PC-9 (cell line): ENCODE data around the gene ZMAT5. TPM values are rescaled to one million over a fixed set of nuclear protein-coding genes. Genes with fewer than 3 reads are reported as not detected.

Source experiments
- BruUV-seq: library from RNA; stranded (reverse); fragments of 400-500 nt; replicated peaks from 2 replicates; lab custom pipeline; 2021; lab: Mats Ljungman, UMichigan
- CTCF ChIA-PET: fragments of 300-600 bp; sonication (Branson Sonifier 250); formaldehyde crosslinking; loops from one replicate; lab custom pipeline; 2022; ENCODE audit warnings: antibody characterized with exemption; lab: Charles Lee
- POLR2A ChIA-PET: fragments of 300-600 bp; sonication (Branson Sonifier 250); formaldehyde crosslinking; loops from one replicate; lab custom pipeline; 2022; ENCODE audit warnings: antibody characterized with exemption; ENCODE audit not compliant: unreplicated experiment; lab: Charles Lee
- DNase-seq, 2 experiments: peaks; one replicate each; pipeline versions ENCODE4 v3.0.0 to v3.0.0-alpha.2; 2015 to 2022; ENCODE audit warnings: mixed read lengths in 1 of 2
- H2AFZ ChIP-seq: fragments of 200-600 bp; sonication (generic); 2 replicates; pipeline ENCODE4 v1.8.1; 2017; ENCODE audit warnings: antibody characterized with exemption
- H3F3A ChIP-seq: fragments of 200-600 bp; sonication (generic); 2 replicates; pipeline ENCODE4 v1.8.1; 2017; ENCODE audit warnings: antibody characterized with exemption, mild to moderate bottlenecking, low read depth; ENCODE audit not compliant: insufficient read depth
- H3K27ac ChIP-seq: fragments of 200-600 bp; sonication (generic); 2 replicates; pipeline ENCODE4 v1.6.1; 2016; ENCODE audit warnings: mixed run types
- H3K27me3 ChIP-seq: fragments of 200-600 bp; sonication (generic); 2 replicates; pipeline ENCODE4 v1.6.1; 2016; ENCODE audit warnings: low read depth, mixed run types; ENCODE audit not compliant: insufficient read depth
- H3K36me3 ChIP-seq: fragments of 200-600 bp; sonication (generic); 2 replicates; pipeline ENCODE4 v1.6.1; 2016; ENCODE audit warnings: low read depth, mixed run types
- H3K4me1 ChIP-seq: fragments of 200-600 bp; sonication (generic); replicated peaks from 2 replicates; pipeline ENCODE4 v1.6.1; 2016; ENCODE audit warnings: mixed run types; ENCODE audit not compliant: insufficient read depth
- H3K4me2 ChIP-seq: fragments of 200-600 bp; sonication (generic); 2 replicates; pipeline ENCODE4 v1.6.1; 2017; ENCODE audit warnings: mixed run types
- H3K4me3 ChIP-seq: fragments of 200-600 bp; sonication (generic); 2 replicates; pipeline ENCODE4 v1.6.1; 2016; ENCODE audit warnings: mixed run types
- H3K79me2 ChIP-seq: fragments of 200-600 bp; sonication (generic); 2 replicates; pipeline ENCODE4 v1.6.1; 2017; ENCODE audit warnings: low read depth, mixed run types
- H3K9me2 ChIP-seq: fragments of 200-600 bp; sonication (generic); 2 replicates; pipeline ENCODE4 v1.8.1; 2017; ENCODE audit warnings: mild to moderate bottlenecking; ENCODE audit not compliant: insufficient read depth
- H3K9me3 ChIP-seq: fragments of 200-600 bp; sonication (generic); 2 replicates; pipeline ENCODE4 v1.8.1; 2016; ENCODE audit warnings: low read depth; ENCODE audit not compliant: insufficient read depth
- H4K20me1 ChIP-seq: fragments of 200-600 bp; sonication (generic); 2 replicates; pipeline ENCODE4 v1.8.1; 2017; ENCODE audit not compliant: insufficient read depth
- EZH2 ChIP-seq: fragments of 200-600 bp; sonication (generic); IDR thresholded peaks from 2 replicates; pipeline ENCODE4 v1.8.0; 2017; ENCODE audit warnings: antibody characterized with exemption, low read depth
- intact Hi-C: fragments of 100-400 bp; cut with micrococcal nuclease; formaldehyde crosslinking; loops from one replicate; pipeline ENCODE4 v1.10.0; 2022; ENCODE audit not compliant: unreplicated experiment
- total RNA-seq: library from RNA; stranded (reverse); gene quantifications from 2 replicates; pipeline ENCODE4 v1.2.3, GENCODE V29; 2021
- TF ChIP-seq, protein P1 (sequence below): fragments of 200-600 bp; sonication (generic); conservative IDR thresholded peaks from 2 replicates; pipeline ENCODE4 v1.6.1; 2017; ENCODE audit warnings: mixed run types, antibody characterized with exemption, mild to moderate bottlenecking, moderate library complexity

ZMAT5 gene
- total RNA-seq, 1 experiment from 2014 or later, result 14.2 TPM

DNA sequence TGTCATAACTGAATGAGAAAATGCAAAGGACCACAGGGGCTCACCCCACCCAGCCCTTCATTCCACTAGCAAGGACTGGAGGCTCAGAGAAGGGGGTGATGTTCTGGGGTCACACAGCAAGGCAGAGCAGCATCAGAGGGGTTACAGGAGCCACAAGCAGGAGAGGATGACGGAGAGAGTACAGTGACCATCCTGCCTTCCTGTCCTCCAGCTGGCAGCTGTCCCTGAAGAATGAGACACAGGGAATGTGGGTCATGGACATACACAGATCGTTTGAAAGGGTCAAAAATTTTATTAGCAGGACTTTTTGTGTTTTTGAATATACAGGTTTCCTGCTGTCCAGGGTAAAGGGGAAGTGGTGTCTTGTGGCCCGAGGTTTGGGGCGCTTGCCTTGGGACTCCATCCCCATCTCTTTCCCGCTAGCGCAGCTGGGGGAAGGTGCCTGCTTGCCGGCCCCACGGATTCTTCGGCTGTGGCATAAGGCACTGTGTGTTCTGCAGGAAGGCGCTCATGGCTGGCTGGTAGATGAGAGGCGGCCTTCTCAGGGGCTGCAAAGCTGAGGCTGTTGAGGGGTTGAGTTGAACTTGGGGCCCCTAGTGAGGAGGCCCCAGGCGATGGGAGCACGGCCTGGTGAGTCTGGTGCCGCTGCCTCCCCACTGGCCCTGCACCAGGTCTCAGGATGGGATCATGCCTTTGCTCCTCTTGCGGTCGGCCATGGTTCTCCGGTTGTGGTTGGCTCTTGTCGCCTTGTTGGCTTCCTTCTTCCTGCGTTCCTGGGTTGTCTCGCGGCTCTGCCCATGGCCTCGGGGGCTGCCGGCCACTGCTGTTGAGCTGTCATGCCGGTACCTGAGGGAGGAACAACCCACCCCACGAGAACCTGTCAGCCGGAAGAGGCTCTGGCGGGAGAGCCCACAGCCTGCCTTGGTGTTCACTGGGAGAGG, 21.8 kb upstream of the ZMAT5 start:
- ChIA-PET POLR2A (no interaction called here), CTCF (no interaction called here)
- H4K20me1 ChIP-seq, result no peaks in the 10 kb centered on the region
- TF ChIP-seq, protein P1, sequence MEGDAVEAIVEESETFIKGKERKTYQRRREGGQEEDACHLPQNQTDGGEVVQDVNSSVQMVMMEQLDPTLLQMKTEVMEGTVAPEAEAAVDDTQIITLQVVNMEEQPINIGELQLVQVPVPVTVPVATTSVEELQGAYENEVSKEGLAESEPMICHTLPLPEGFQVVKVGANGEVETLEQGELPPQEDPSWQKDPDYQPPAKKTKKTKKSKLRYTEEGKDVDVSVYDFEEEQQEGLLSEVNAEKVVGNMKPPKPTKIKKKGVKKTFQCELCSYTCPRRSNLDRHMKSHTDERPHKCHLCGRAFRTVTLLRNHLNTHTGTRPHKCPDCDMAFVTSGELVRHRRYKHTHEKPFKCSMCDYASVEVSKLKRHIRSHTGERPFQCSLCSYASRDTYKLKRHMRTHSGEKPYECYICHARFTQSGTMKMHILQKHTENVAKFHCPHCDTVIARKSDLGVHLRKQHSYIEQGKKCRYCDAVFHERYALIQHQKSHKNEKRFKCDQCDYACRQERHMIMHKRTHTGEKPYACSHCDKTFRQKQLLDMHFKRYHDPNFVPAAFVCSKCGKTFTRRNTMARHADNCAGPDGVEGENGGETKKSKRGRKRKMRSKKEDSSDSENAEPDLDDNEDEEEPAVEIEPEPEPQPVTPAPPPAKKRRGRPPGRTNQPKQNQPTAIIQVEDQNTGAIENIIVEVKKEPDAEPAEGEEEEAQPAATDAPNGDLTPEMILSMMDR, result no peak
- TF ChIP-seq EZH2, result no peak
- no peak overlapping the region for H3K4me3 ChIP-seq
- H3K4me1 ChIP-seq, result peaks cover 32% of the 10 kb centered on the region
- H3K27me3 ChIP-seq, result no peaks in the 10 kb centered on the region
- no peaks in the 10 kb centered on the region for H3K9me3 ChIP-seq
- BruUV-seq, result no TSS peak
- no peak overlapping the region for H2AFZ ChIP-seq
- no peaks in the 10 kb centered on the region for H3K9me2 ChIP-seq
- peaks cover 32% of the 10 kb centered on the region for H3F3A ChIP-seq
- H3K79me2 ChIP-seq, result no peaks in the 10 kb centered on the region
- H3K4me2 ChIP-seq, result peak overlapping the region; percentile 58
- peak overlapping the region; percentile 77 for H3K27ac ChIP-seq
- peaks cover 21% of the 10 kb centered on the region; the same call in 1 of the 2 replicates for H3K36me3 ChIP-seq
- intact Hi-C loops, result no loop called here
- no peak for DNase-seq

DNA sequence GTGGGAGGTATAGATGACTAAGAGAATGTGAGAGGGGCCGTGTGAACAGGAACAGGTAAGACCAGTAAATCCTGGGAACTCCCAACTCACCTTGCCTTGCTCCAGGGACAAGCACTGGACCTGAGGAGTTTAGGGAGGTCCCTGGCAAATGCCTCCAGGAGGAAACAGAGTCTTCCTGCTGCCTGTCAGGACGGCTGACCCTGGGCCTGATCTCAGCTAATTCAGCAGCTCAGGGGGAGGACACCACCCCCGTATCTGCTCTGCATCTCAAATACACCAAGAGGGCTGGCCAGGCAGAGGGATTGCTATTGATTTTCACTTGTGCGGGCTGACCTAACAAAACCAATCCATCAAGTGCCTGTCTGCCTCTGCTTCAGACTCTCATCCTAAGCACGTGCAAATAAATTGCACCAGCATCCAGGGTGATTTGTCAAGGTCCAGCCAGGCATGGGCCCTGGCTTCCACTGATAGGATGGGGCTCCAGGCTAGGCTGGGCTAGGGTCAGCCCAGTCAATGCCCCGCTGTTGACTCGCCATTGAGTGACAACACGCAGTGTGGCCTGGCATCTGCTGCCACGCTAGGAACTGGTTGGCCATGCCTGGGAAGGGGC, 20.7 kb upstream of the ZMAT5 start:
- TF ChIP-seq, protein P1, result no peak
- TF ChIP-seq EZH2, result no peak
- H3K36me3 ChIP-seq, result peaks cover 21% of the 10 kb centered on the region; the same call in 1 of the 2 replicates
- H3K4me1 ChIP-seq, result peaks cover 43% of the 10 kb centered on the region
- H3K9me2 ChIP-seq, result no peaks in the 10 kb centered on the region
- H3K79me2 ChIP-seq, result no peaks in the 10 kb centered on the region
- intact Hi-C loops, result no loop called here
- no TSS peak for BruUV-seq
- no peaks in the 10 kb centered on the region for H3K9me3 ChIP-seq
- no peak overlapping the region for H3K4me3 ChIP-seq
- peak; percentile 55 to 96 for DNase-seq
- peak overlapping the region; percentile 58 for H3K4me2 ChIP-seq
- no peaks in the 10 kb centered on the region for H4K20me1 ChIP-seq
- ChIA-PET POLR2A (no interaction called here), CTCF (no interaction called here)
- H2AFZ ChIP-seq, result no peak overlapping the region
- no peaks in the 10 kb centered on the region for H3K27me3 ChIP-seq
- peaks cover 32% of the 10 kb centered on the region for H3F3A ChIP-seq
- peak overlapping the region; percentile 77 for H3K27ac ChIP-seq

DNA sequence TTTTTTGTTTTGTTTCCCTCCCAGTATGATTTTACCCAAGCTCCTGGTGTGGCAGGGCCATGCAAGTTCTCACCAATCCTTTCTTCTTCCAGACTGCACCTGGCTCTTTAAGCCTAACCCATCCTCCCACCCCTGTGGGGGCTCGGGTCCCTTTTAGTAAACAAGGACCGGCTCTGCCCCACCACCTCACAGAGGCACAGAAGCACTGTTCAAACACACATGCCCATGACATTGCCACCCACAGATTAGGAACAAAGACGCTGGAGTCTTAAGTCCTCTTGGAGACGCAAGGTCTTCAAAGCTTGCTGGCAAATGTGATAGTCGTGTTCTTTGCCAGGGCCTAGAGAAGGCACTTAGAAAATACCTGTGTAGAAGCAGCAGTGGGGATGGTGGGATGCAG, 19.2 kb upstream of the ZMAT5 start:
- Histone ChIP-seq H3K36me3 (0 out of 2 replicates have a peak, but pooled peaks cover 14% of the 10 kb centered on the region), H3K4me1 (peaks cover 57% of the 10 kb centered on the region), H3K4me2 (no peak overlapping the region), H3K79me2 (no peaks in the 10 kb centered on the region), H3K27me3 (no peaks in the 10 kb centered on the region), H2AFZ (no peak overlapping the region), H3F3A (peaks cover 41% of the 10 kb centered on the region), H4K20me1 (no peaks in the 10 kb centered on the region), H3K27ac (0 out of 2 replicates have a peak overlapping the region, but pooled peaks have one; percentile 77), H3K9me2 (no peaks in the 10 kb centered on the region), H3K4me3 (no peak overlapping the region), H3K9me3 (no peaks in the 10 kb centered on the region)
- CTCF ChIA-PET, result no interaction called here
- DNase-seq, result no peak
- TF ChIP-seq, protein P1, result no peak
- TF ChIP-seq EZH2, result no peak
- no TSS peak for BruUV-seq
- POLR2A ChIA-PET, result no interaction called here
- intact Hi-C loops, result no loop called here
